ENCODE data around the gene RANBP10.

- TF ChIP-seq, protein P1, sequence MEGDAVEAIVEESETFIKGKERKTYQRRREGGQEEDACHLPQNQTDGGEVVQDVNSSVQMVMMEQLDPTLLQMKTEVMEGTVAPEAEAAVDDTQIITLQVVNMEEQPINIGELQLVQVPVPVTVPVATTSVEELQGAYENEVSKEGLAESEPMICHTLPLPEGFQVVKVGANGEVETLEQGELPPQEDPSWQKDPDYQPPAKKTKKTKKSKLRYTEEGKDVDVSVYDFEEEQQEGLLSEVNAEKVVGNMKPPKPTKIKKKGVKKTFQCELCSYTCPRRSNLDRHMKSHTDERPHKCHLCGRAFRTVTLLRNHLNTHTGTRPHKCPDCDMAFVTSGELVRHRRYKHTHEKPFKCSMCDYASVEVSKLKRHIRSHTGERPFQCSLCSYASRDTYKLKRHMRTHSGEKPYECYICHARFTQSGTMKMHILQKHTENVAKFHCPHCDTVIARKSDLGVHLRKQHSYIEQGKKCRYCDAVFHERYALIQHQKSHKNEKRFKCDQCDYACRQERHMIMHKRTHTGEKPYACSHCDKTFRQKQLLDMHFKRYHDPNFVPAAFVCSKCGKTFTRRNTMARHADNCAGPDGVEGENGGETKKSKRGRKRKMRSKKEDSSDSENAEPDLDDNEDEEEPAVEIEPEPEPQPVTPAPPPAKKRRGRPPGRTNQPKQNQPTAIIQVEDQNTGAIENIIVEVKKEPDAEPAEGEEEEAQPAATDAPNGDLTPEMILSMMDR (IDR thresholded peaks at IDR 0.05): no peak
- TF ChIP-seq POLR2A (IDR thresholded peaks at IDR 0.05): no peak
- no peak for TF ChIP-seq POLR2AphosphoS5 (IDR thresholded peaks at IDR 0.05)
These were observed 47.4 kb downstream of the RANBP10 start for GRCh38 chr16:67758966-67759365.

All from breast epithelium (tissue), 3 donors.